HG02571 (cell line): ENCODE measurements around the gene POF1B.
A peak's percentile ranks its signal among the peaks of the same experiment; 100 is the strongest.
"Not testable (repeated sequence)": the region's sequence is repeated elsewhere in the genome, so short reads cannot be mapped to it uniquely, and the experiment has no call there.

Source experiments
- ATAC-seq: cut with Tn5 transposase; IDR thresholded peaks from one replicate; pipeline ENCODE4 v1.9.1; 2021; ENCODE audit warnings: mild to moderate bottlenecking, moderate library complexity; ENCODE audit not compliant: unreplicated experiment

Gene POF1B, protein sequence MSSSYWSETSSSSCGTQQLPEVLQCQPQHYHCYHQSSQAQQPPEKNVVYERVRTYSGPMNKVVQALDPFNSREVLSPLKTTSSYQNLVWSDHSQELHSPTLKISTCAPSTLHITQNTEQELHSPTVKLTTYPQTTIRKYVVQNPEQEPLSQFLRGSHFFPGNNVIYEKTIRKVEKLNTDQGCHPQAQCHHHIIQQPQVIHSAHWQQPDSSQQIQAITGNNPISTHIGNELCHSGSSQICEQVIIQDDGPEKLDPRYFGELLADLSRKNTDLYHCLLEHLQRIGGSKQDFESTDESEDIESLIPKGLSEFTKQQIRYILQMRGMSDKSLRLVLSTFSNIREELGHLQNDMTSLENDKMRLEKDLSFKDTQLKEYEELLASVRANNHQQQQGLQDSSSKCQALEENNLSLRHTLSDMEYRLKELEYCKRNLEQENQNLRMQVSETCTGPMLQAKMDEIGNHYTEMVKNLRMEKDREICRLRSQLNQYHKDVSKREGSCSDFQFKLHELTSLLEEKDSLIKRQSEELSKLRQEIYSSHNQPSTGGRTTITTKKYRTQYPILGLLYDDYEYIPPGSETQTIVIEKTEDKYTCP

DNA sequence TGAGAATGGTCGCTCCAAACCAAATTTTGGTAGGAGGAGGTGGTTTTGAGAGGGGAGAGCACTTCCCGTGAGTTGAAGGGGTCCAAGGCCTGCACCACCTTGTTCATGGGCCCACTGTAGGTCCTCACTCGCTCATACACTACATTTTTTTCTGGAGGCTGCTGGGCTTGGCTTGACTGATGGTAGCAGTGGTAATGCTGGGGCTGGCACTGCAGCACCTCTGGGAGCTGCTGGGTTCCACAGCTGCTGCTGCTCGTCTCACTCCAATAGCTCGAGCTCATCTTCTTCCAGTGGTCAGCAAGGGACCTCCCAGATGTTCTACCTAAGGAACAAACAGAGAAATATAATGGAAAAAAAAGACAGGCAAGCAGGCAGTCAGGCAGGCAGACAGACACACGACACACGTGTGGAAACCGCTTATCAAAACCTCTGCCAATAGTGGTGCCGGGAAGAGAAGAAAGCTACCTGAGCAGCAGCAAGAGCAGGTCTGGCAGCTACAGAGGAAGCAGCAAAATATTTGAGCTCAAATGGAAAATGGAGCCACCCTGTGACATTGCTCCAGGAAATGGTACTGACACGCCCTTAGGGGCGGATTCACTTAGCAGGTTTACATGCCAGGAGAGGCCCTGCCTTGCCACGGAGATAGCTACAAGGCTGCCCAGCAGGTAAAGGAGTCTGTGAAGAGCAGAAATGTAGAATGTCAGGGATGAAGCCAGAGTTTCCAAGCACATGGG is at the start of gene POF1B:
Gene POF1B (minus strand): TSS at position 492 of the 734 bp plus-strand sequence. CDS start 211 bp downstream, at position 281.
- no peak for ATAC-seq

GRCh38 chrX:85429066-85429465 is 49.6 kb upstream of the POF1B start:
- ATAC-seq: no peak

DNA sequence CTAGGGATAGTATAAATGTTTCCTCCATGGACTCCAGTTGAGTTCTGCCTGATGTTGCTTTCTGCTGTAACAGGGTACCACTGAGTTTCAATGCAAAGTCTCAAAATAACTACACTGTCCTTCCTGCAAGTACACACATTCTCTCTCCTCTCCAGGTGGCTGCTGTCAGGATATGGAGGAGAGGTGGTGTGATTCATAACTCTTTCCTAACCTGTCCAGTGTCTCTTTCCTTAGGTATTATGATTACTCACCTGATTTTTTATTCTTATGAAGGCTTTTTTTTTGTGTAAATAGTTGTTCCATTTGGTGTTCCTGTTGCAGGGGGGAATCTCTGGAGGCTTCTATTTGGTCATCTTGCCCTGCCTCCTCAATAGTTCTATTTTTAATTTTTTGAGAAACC is 39.8 kb upstream of the POF1B start:
- ATAC-seq: no peak

DNA sequence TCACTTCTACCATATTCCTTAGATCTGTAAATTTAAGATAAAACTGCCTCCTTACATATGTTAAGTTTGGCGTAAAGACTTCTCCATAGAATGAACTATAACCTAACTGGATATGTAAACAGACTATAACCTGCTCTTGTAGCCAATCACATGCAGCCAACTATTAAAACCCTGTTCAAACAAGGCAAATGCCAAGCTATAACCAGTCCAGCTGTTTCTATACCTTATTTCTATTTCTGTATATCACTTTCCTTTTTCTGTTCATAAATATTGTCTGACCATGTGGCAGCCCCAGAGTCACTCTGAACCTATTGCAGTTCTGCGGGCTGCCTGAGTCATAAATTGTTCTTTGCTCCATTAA is 12.4 kb upstream of the POF1B start:
- ATAC-seq: no peak

- ATAC-seq: no peak
Measured at GRCh38 chrX:85391185-85391877, 11.9 kb upstream of the POF1B start.

- ATAC-seq: no peak
Measured at GRCh38 chrX:85381602-85382001, 2.1 kb upstream of the POF1B start.

- no peak for ATAC-seq
Measured at GRCh38 chrX:85378461-85378860, 1.0 kb downstream of the POF1B start.

GRCh38 chrX:85375333-85375738 is 4.1 kb downstream of the POF1B start:
- ATAC-seq: no peak

GRCh38 chrX:85365370-85365995 is 14.0 kb downstream of the POF1B start:
- ATAC-seq: no peak

DNA sequence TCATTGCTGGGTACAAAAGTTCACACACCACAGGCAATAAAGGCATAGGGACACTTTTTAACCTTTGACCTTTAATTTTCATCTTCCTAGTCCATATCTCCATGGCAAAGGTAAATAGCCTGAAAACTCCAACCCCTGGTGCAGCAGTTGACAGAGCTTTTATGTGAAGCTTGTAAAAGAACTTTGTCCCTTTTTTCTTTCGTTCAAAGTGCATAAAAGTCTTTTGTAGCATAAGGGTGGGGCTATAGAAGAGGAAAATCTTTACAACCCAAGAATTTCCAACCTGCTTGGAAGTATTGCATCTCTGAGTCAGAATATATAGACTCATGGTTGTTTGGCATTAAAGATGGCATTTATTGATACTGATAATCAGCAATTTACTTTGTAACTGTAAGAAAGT is 20.4 kb downstream of the POF1B start:
- ATAC-seq: no peak

- ATAC-seq: no peak
Measured at GRCh38 chrX:85345523-85345922, 33.9 kb downstream of the POF1B start.

GRCh38 chrX:85327060-85327333 is 52.5 kb downstream of the POF1B start:
- ATAC-seq: no peak

DNA sequence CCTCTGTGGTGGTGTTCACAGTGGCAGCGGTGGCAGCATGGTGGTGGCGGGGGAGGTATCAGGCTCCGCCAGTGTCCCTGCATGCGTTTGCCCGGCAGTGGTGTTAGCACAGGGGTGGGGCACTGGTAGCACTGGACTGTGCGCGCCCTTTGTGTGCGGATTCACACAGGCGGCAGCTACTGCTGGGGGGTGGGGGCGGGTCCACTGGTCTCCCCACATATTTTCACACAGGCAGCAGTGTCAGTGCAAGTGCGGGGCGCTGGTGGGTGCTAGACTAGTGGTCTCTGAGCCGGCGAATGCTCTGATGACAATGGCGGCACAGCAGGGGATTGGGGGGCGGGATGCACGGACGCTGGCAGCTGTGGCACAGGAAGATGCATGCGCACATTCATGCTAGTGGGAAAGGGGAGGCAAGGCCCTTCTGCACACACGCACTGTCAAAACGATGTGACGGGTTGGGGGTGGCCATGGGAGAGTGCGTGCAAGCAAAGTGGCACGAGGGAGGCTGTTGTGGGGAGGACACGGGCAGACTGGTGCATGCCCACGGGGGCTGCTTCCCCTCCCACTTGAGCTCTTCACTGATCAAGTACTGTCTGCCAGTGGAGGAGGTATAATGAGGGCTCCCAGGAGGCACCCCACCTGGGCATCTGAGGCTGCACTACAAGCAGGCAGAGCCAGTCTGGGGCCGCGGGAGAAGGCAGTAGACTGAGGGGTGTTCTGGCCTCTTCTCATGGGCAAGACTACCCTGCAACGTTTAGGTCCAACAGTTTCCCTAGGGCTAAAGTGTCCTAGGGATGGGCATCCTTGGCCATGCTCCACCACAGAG is 53.0 kb downstream of the POF1B start:
- ATAC-seq: no peak

DNA sequence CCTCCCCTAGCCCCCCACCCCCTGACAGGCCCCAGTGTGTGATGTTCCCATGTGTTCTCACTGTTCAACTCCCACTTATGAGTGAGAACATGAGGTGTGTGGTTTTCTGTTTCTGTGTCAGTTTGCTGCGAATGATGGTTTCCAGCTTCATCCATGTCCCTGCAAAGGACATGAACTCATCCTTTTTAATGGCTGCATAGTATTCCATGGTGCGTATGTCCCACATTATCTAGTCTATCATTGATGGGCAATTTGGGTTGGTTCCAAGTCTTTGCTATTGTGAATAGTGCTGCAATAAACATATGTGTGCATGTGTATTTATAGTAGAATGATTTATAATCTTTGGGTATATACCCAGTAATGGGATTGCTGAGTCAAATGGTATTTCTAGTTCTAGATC is 68.1 kb downstream of the POF1B start:
- not testable (repeated sequence) for ATAC-seq

DNA sequence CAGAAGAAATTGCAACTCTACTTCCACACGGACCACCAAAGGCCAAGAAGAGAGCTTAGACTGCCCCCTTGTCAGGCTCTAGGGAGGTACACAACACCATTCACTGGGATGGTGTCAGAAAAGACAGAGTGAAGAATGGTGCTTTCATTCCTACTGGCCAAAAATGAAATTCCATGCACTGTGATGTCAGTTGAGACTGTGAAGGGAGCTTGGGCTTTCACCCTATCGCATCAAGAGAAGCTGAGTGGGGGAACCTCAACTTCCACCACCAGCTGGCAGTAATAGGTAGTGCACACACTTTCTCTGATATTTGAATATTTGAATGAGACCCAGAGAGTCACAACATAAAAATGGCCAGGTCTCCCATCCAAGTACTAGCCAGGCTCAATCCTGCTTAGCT is 69.7 kb downstream of the POF1B start:
- ATAC-seq: no peak

DNA sequence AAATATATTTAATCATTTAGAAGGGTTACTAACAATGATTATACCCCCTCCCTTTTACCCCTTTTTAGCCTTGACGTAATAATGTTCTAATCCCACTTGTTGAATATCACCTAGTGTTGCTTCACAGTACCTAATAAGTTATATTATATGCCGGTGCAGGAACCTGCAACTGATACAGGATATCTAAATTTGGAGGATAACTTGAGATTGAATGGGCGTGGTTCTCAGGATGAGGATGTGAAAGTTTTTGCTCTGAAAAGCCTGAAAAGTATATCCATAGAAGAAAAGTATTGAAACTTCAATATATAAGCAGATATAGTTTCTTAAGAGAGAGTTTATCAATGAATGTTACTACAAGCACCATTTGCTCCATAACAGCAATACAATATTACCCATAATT is 75.9 kb downstream of the POF1B start:
- no peak for ATAC-seq

DNA sequence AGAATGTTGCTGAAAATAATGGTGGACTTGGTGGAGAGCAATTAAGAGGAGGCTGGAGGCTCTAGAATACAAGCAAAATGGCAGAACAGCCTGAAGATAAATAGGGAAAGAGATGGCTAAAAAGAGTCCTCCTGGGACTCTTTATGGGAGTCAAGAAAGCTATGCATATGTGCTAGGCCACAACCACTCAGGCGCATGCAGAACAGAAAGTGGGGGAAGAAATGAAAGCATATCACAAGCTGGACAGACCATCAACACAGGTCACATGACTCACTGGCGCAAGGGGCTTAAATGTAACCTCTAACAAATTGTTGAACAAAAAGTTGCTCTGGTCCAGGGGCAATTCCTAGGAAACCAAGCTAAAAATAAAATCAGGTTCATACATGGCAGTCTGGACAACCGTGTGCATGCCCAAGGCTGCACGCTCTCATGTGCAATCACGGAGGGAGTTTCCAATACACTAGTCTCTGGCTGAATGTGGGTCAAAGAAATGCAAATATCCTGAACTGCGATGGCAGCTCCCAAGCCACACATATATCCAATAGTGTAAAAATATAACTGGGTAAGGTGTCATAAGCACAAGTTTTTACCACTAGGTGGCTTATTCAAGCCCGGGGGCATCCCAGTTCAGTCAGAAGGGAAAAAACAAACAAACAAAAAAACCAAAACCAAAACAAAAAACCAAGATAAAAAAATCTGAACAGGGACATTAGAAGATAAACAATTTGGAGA is 90.3 kb downstream of the POF1B start:
- ATAC-seq: no peak

DNA sequence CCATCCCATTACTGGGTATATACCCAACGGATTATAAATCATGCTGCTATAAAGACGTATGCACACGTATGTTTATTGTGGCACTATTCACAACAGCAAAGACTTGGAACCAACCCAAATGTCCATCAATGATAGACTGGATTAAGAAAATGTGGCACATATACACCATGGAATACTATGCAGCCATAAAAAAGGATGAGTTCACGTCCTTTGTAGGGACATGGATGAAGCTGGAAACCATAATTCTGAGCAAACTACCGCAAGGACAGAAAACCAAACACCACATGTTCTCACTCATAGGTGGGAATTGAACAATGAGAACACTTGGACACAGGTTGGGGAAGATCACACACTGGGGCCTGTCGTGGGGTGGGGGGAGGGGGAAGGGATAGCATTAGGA is 94.2 kb downstream of the POF1B start:
- ATAC-seq: not testable (repeated sequence)

GRCh38 chrX:85244450-85245211 is 134.8 kb downstream of the POF1B start:
- peak; percentile 50 for ATAC-seq
